Natural killer cell (primary cell): ENCODE data around the gene KCNQ2. TPM values are rescaled to one million over a fixed set of nuclear protein-coding genes. Genes with fewer than 3 reads are reported as not detected.

Experiments
- ATAC-seq, 3 donors: fragments of 150-1000 bp in 2 of 3; fragments of 200-7000 bp in 1 of 3; cut with Tn5 transposase; 1 replicate in 1 of 3; 2 replicates in 2 of 3; pipeline ENCODE4 v1.10.0; 2021; ENCODE audit warnings: mild to moderate bottlenecking in 2 of 3, moderate library complexity in 2 of 3
- DNase-seq, 2 donors: peaks; one replicate each; pipeline versions ENCODE4 v3.0.0 to v3.0.0-alpha.2; 2013 to 2021; ENCODE audit warnings: mixed read lengths in 1 of 2
- H3K27ac ChIP-seq: one replicate; pipeline ENCODE4 v1.5.1; 2013; ENCODE audit warnings: mild to moderate bottlenecking, low read length
- H3K27me3 ChIP-seq: one replicate; pipeline ENCODE4 v1.6.1; 2013; ENCODE audit warnings: low read length; ENCODE audit not compliant: control insufficient read depth, insufficient read depth
- H3K36me3 ChIP-seq: one replicate; pipeline ENCODE4 v1.6.1; 2013; ENCODE audit warnings: low read length; ENCODE audit not compliant: control insufficient read depth, insufficient read depth
- H3K4me1 ChIP-seq: one replicate; pipeline ENCODE4 v1.6.1; 2013; ENCODE audit warnings: low read length; ENCODE audit not compliant: control insufficient read depth, insufficient read depth
- H3K4me3 ChIP-seq: one replicate; pipeline ENCODE4 v1.5.1; 2013; ENCODE audit warnings: low read length
- H3K9me3 ChIP-seq: one replicate; pipeline ENCODE4 v1.6.1; 2013; ENCODE audit warnings: low read length; ENCODE audit not compliant: control insufficient read depth, insufficient read depth
- H3K27ac Mint-ChIP-seq, 2 donors: one replicate each; pipeline ENCODE4 v1.8.0; 2022; ENCODE audit warnings: mild to moderate bottlenecking in 2 of 2, mixed read lengths in 2 of 2, moderate library complexity in 1 of 2
- H3K27me3 Mint-ChIP-seq, 2 donors: one replicate each; pipeline ENCODE4 v1.8.0; 2022; ENCODE audit warnings: low read depth in 2 of 2, mixed read lengths in 2 of 2
- H3K36me3 Mint-ChIP-seq: one replicate; pipeline ENCODE4 v1.8.0; 2022; ENCODE audit warnings: mixed read lengths
- H3K4me1 Mint-ChIP-seq, 2 donors: one replicate each; pipeline ENCODE4 v1.8.0; 2022; ENCODE audit warnings: mixed read lengths in 2 of 2
- H3K4me3 Mint-ChIP-seq: one replicate; pipeline ENCODE4 v1.8.0; 2022; ENCODE audit warnings: mild to moderate bottlenecking, moderate library complexity, mixed read lengths
- H3K9me3 Mint-ChIP-seq, 2 donors: one replicate each; pipeline ENCODE4 v1.8.0; 2022; ENCODE audit warnings: mixed read lengths in 2 of 2
- CTCF ChIP-seq: fragments of 200-600 bp; IDR thresholded peaks from one replicate; pipeline ENCODE4 v1.8.0; 2022; ENCODE audit warnings: antibody characterized with exemption
- WGBS: methylation state at CpG from one replicate; pipeline ENCODE4 v1.1.7; 2013; ENCODE audit warnings: missing lambda C conversion rate; ENCODE audit not compliant: insufficient coverage; 5-methylcytosine and 5-hydroxymethylcytosine counted together
- intact Hi-C: fragments of 100-400 bp; cut with micrococcal nuclease; formaldehyde crosslinking; loops from one replicate; pipeline ENCODE4 v1.14.2; 2022
- total RNA-seq, 4 donors: library from RNA; stranded (reverse); fragments of 120-200 nt in 1 of 4; gene quantifications; one replicate each; pipeline versions ENCODE4 v1.2.3 to v1.2.4, GENCODE V29; 2013 to 2022

KCNQ2 gene
- total RNA-seq, 3 donors from 2014 or later (not counting 1 experiment from before 2014, with no cell fraction given) = not detected

GRCh38 chr20:63475209-63475608 lies 2.8 kb upstream of the KCNQ2 start:
- no peak overlapping the region for H3K27ac Mint-ChIP-seq
- Histone ChIP-seq H3K36me3 (no peaks in the 10 kb centered on the region), H3K4me3 (no peak overlapping the region), H3K27ac (no peak overlapping the region), H3K9me3 (no peaks in the 10 kb centered on the region), H3K4me1 (no peaks in the 10 kb centered on the region), H3K27me3 (peaks cover 30% of the 10 kb centered on the region)
- no peak for TF ChIP-seq CTCF
- peak in 2 of 3 donors; percentile 46 to 47 for ATAC-seq
- H3K4me3 Mint-ChIP-seq = no peak overlapping the region
- H3K4me1 Mint-ChIP-seq = peaks cover 0 to 6% of the 10 kb centered on the region in 2 donors
- intact Hi-C loops = no loop called here
- H3K9me3 Mint-ChIP-seq = no peaks in the 10 kb centered on the region
- H3K27me3 Mint-ChIP-seq = peaks cover 25 to 28% of the 10 kb centered on the region in 2 donors
- peak in 1 of 2 donors; percentile 27 for DNase-seq
- WGBS = 18% methylated on average over 16 of the region's 16 CpGs
- no peaks in the 10 kb centered on the region for H3K36me3 Mint-ChIP-seq

- Mint-ChIP-seq H3K36me3 (no peaks in the 10 kb centered on the region), H3K4me3 (no peak overlapping the region), H3K4me1 (peaks cover 0 to 6% of the 10 kb centered on the region in 2 donors), H3K27ac (no peak overlapping the region), H3K27me3 (peaks cover 25 to 27% of the 10 kb centered on the region in 2 donors), H3K9me3 (no peaks in the 10 kb centered on the region)
- Histone ChIP-seq H3K27me3 (peaks cover 33% of the 10 kb centered on the region), H3K9me3 (no peaks in the 10 kb centered on the region), H3K27ac (no peak overlapping the region), H3K36me3 (no peaks in the 10 kb centered on the region), H3K4me1 (no peaks in the 10 kb centered on the region), H3K4me3 (no peak overlapping the region)
- peak in 1 of 2 donors; percentile 39 for DNase-seq
- no peak for TF ChIP-seq CTCF
- intact Hi-C loops = no loop called here
- WGBS = 40% methylated on average over 30 of the region's 30 CpGs
- peak in 1 of 3 donors; percentile 45 for ATAC-seq
Measured at GRCh38 chr20:63473555-63474449, 1.3 kb upstream of the KCNQ2 start.

GRCh38 chr20:63472862-63473390 lies 471 bp upstream of the KCNQ2 start:
- no peak for TF ChIP-seq CTCF
- no peak overlapping the region for H3K27ac ChIP-seq
- H3K9me3 Mint-ChIP-seq = no peaks in the 10 kb centered on the region
- H3K4me3 Mint-ChIP-seq = no peak overlapping the region
- H3K27me3 Mint-ChIP-seq = peaks cover 21 to 25% of the 10 kb centered on the region in 2 donors
- H3K36me3 ChIP-seq = no peaks in the 10 kb centered on the region
- DNase-seq = no peak
- H3K4me3 ChIP-seq = no peak overlapping the region
- no peaks in the 10 kb centered on the region for H3K36me3 Mint-ChIP-seq
- no peaks in the 10 kb centered on the region for H3K4me1 ChIP-seq
- no peak overlapping the region for H3K27ac Mint-ChIP-seq
- intact Hi-C loops = no loop called here
- H3K4me1 Mint-ChIP-seq = peaks cover 0 to 6% of the 10 kb centered on the region in 2 donors
- H3K27me3 ChIP-seq = peaks cover 31% of the 10 kb centered on the region
- no peak for ATAC-seq
- no peaks in the 10 kb centered on the region for H3K9me3 ChIP-seq
- WGBS = 72% methylated on average over 11 of the region's 13 CpGs
